Ovary (tissue), 3 donors: ENCODE data around the gene GABBR2.

Source experiments
- CTCF ChIP-seq, 3 donors: fragments of 450-650 bp in 2 of 3; fragments of 200-600 bp in 1 of 3; IDR thresholded peaks; one replicate each; pipeline versions ENCODE4 v1.5.1 to v1.8.0; 2016 to 2022; ENCODE audit warnings: antibody characterized with exemption in 3 of 3, mild to moderate bottlenecking in 1 of 3
- EP300 ChIP-seq: sonication (generic); formaldehyde crosslinking; IDR thresholded peaks from one replicate; pipeline ENCODE4 v1.6.1; 2017; ENCODE audit warnings: antibody characterized with exemption
- POLR2A ChIP-seq: fragments of 450-650 bp; IDR thresholded peaks from one replicate; pipeline ENCODE4 v1.6.1; 2017; ENCODE audit warnings: antibody characterized with exemption, mild to moderate bottlenecking, moderate library complexity
- donor health status: DM: no; HTN: no; CAD: no.

GRCh38 chr9:98290411-98290810 lies 418.3 kb downstream of the GABBR2 start:
- no peak for TF ChIP-seq POLR2A
- TF ChIP-seq CTCF (IDR thresholded peaks at IDR 0.05), result no peak
- no peak for TF ChIP-seq EP300
